ENCODE measurements around the gene RARRES1.

The RARRES1 gene

DNA sequence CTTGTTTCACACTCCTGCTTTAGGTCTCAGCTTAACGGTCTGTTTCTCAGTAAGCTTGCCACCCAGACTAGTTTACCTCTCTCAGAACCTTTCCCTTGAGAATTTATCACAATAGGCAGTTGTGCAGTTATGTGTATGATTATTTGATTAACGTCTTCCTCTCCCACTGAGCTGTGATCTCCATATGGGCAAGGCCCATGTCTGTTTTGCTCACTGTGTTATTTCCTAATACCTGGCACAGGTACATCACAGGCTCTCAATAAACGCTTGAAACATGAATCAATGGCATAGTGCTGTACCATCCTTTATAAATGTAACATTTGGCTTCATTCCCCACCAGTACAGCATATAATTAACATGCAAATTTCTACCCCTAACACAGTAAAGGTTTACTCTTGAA lies 29.1 kb upstream of the RARRES1 start:
- Histone ChIP-seq H3K4me1 (ENCODE audit: control insufficient read depth, insufficient read depth, low read length) (no peaks in the 10 kb centered on the region), H3K36me3 (ENCODE audit: control insufficient read depth in 2 of 2, insufficient read depth in 1 of 2, low read length in 2 of 2) (no peaks in the 10 kb centered on the region), H3K9me3 (ENCODE audit: control insufficient read depth, insufficient read depth, low read depth, low read length) (no peaks in the 10 kb centered on the region), H3K27ac (ENCODE audit: extremely low read depth, low read depth, low read length) (no peak overlapping the region), H3K4me3 (ENCODE audit: low read depth, low read length) (no peak overlapping the region)
- TF ChIP-seq ZNF791 (tag by site-specific recombination; IDR thresholded peaks at IDR 0.05) (no peak), ZNF146 (tag by site-specific recombination; IDR thresholded peaks at IDR 0.05) (no peak), ZFHX2 (tag by site-specific recombination; conservative IDR thresholded peaks at IDR 0.05) (no peak), ZNF266 (tag by site-specific recombination; IDR thresholded peaks at IDR 0.05; ENCODE audit: low read depth) (no peak), ZNF175 (tag by site-specific recombination; IDR thresholded peaks at IDR 0.05) (no peak), ZBTB1 (tag by site-specific recombination; IDR thresholded peaks at IDR 0.05) (no peak), REPIN1 (tag by site-specific recombination; IDR thresholded peaks at IDR 0.05; ENCODE audit: low read depth) (no peak), ZNF335 (tag by site-specific recombination; conservative IDR thresholded peaks at IDR 0.05) (no peak), GLI4 (tag by site-specific recombination; IDR thresholded peaks at IDR 0.05) (no peak), ZNF37A (tag by site-specific recombination; IDR thresholded peaks at IDR 0.05) (no peak), GFI1B (tag by site-specific recombination; IDR thresholded peaks at IDR 0.05) (no peak), ZNF654 (tag by site-specific recombination; IDR thresholded peaks at IDR 0.05; ENCODE audit: low read depth) (no peak), ZNF623 (tag by site-specific recombination; IDR thresholded peaks at IDR 0.05) (no peak)
- TF ChIP-seq, protein P1, sequence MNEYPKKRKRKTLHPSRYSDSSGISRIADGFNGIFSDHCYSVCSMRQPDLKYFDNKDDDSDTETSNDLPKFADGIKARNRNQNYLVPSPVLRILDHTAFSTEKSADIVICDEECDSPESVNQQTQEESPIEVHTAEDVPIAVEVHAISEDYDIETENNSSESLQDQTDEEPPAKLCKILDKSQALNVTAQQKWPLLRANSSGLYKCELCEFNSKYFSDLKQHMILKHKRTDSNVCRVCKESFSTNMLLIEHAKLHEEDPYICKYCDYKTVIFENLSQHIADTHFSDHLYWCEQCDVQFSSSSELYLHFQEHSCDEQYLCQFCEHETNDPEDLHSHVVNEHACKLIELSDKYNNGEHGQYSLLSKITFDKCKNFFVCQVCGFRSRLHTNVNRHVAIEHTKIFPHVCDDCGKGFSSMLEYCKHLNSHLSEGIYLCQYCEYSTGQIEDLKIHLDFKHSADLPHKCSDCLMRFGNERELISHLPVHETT (tag by site-specific recombination; IDR thresholded peaks at IDR 0.05), result no peak
- TF ChIP-seq, protein P2, sequence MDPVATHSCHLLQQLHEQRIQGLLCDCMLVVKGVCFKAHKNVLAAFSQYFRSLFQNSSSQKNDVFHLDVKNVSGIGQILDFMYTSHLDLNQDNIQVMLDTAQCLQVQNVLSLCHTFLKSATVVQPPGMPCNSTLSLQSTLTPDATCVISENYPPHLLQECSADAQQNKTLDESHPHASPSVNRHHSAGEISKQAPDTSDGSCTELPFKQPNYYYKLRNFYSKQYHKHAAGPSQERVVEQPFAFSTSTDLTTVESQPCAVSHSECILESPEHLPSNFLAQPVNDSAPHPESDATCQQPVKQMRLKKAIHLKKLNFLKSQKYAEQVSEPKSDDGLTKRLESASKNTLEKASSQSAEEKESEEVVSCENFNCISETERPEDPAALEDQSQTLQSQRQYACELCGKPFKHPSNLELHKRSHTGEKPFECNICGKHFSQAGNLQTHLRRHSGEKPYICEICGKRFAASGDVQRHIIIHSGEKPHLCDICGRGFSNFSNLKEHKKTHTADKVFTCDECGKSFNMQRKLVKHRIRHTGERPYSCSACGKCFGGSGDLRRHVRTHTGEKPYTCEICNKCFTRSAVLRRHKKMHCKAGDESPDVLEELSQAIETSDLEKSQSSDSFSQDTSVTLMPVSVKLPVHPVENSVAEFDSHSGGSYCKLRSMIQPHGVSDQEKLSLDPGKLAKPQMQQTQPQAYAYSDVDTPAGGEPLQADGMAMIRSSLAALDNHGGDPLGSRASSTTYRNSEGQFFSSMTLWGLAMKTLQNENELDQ (tag by site-specific recombination; IDR thresholded peaks at IDR 0.05; ENCODE audit: low read depth), result no peak
- TF ChIP-seq, protein P3, sequence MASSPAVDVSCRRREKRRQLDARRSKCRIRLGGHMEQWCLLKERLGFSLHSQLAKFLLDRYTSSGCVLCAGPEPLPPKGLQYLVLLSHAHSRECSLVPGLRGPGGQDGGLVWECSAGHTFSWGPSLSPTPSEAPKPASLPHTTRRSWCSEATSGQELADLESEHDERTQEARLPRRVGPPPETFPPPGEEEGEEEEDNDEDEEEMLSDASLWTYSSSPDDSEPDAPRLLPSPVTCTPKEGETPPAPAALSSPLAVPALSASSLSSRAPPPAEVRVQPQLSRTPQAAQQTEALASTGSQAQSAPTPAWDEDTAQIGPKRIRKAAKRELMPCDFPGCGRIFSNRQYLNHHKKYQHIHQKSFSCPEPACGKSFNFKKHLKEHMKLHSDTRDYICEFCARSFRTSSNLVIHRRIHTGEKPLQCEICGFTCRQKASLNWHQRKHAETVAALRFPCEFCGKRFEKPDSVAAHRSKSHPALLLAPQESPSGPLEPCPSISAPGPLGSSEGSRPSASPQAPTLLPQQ (tag by site-specific recombination; IDR thresholded peaks at IDR 0.05), result no peak
- TF ChIP-seq, protein P4, sequence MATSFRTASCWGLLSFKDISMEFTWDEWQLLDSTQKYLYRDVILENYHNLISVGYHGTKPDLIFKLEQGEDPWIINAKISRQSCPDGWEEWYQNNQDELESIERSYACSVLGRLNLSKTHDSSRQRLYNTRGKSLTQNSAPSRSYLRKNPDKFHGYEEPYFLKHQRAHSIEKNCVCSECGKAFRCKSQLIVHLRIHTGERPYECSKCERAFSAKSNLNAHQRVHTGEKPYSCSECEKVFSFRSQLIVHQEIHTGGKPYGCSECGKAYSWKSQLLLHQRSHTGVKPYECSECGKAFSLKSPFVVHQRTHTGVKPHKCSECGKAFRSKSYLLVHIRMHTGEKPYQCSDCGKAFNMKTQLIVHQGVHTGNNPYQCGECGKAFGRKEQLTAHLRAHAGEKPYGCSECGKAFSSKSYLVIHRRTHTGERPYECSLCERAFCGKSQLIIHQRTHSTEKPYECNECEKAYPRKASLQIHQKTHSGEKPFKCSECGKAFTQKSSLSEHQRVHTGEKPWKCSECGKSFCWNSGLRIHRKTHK (tag by site-specific recombination; IDR thresholded peaks at IDR 0.05), result no peak
- ChIA-PET CTCF (interaction anchor here (1.0 kb wide), 2 partner anchors 10 to 102 kb away, joined by 3 to 7 read pairs; no protein-coding TSS in a partner anchor), POLR2A (no interaction called here)

DNA sequence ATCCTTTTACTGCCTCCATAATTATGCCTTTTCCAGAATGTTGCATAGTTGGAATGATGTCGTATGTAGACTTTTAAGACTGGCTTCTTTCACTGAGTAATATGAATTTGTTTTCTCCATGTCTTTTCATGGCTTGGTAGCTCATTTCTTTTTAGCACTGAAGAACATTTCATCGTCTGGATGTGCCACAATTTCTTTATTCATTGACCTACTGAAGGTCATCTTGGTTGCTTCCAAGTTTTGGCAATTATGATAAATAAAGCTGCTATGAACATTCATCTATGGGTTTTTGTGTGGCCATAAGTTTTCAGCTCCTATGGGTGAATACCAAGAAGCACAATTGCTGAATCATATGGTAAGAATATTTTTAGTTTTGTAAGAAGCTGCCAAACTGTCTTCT lies 23.2 kb upstream of the RARRES1 start:
- Histone ChIP-seq H3K27ac (ENCODE audit: extremely low read depth, low read depth, low read length) (no peak overlapping the region), H3K9me3 (ENCODE audit: control insufficient read depth, insufficient read depth, low read depth, low read length) (no peaks in the 10 kb centered on the region), H3K4me3 (ENCODE audit: low read depth, low read length) (no peak overlapping the region), H3K4me1 (ENCODE audit: control insufficient read depth, insufficient read depth, low read length) (no peaks in the 10 kb centered on the region), H3K36me3 (ENCODE audit: control insufficient read depth in 2 of 2, insufficient read depth in 1 of 2, low read length in 2 of 2) (no peaks in the 10 kb centered on the region)
- TF ChIP-seq ZBTB17 (tag by site-specific recombination; IDR thresholded peaks at IDR 0.05), result no peak
- no peak for TF ChIP-seq ZNF600 (tag by site-specific recombination; IDR thresholded peaks at IDR 0.05)
- no peak for TF ChIP-seq SCRT2 (tag by site-specific recombination; IDR thresholded peaks at IDR 0.05)
- no peak for TF ChIP-seq ZNF558 (tag by site-specific recombination; IDR thresholded peaks at IDR 0.05)
- ChIA-PET POLR2A (no interaction called here), CTCF (interaction anchor here (0.6 kb wide), 1 partner anchor 72 kb away, joined by 4 read pairs; no protein-coding TSS in a partner anchor)
